ENCODE results near the gene GPR142.
"Not testable (repeated sequence)": the region's sequence is repeated elsewhere in the genome, so short reads cannot be mapped to it uniquely, and the experiment has no call there.

The GPR142 gene

GRCh38 chr17:74393346-74393942, 26.1 kb downstream of the GPR142 start:
- DNase-seq (ENCODE audit: low read depth in 2 of 2): no peak

GRCh38 chr17:74394275-74394950, 27.1 kb downstream of the GPR142 start:
- no peak for DNase-seq (ENCODE audit: low read depth in 2 of 2)

- DNase-seq (ENCODE audit: low read depth in 2 of 2): no peak
Observed at GRCh38 chr17:74394977-74395376, 27.7 kb downstream of the GPR142 start.

- DNase-seq (ENCODE audit: low read depth in 2 of 2): no peak
Observed at GRCh38 chr17:74396567-74396966, 29.3 kb downstream of the GPR142 start.

- no peak for DNase-seq (ENCODE audit: low read depth in 2 of 2)
Observed at GRCh38 chr17:74402048-74402447, 34.7 kb downstream of the GPR142 start.

- DNase-seq (ENCODE audit: low read depth in 2 of 2): no peak
Observed at GRCh38 chr17:74403512-74404137, 36.3 kb downstream of the GPR142 start.

- DNase-seq (ENCODE audit: low read depth in 2 of 2): no peak
Observed at GRCh38 chr17:74404218-74404617, 36.9 kb downstream of the GPR142 start.

GRCh38 chr17:74404789-74405188, 37.5 kb downstream of the GPR142 start:
- DNase-seq (ENCODE audit: low read depth in 2 of 2): no peak

GRCh38 chr17:74405311-74405710, 38.0 kb downstream of the GPR142 start:
- DNase-seq (ENCODE audit: low read depth in 2 of 2): not testable (repeated sequence)

- no peak for DNase-seq (ENCODE audit: low read depth in 2 of 2)
Observed at GRCh38 chr17:74407384-74407783, 40.1 kb downstream of the GPR142 start.

- no peak for DNase-seq (ENCODE audit: low read depth in 2 of 2)
Observed at GRCh38 chr17:74408262-74408661, 41.0 kb downstream of the GPR142 start.

- DNase-seq (ENCODE audit: low read depth in 2 of 2): no peak
Observed at GRCh38 chr17:74408815-74409214, 41.5 kb downstream of the GPR142 start.

- DNase-seq (ENCODE audit: low read depth in 2 of 2): no peak
Observed at GRCh38 chr17:74410001-74410443, 42.7 kb downstream of the GPR142 start.

GRCh38 chr17:74412581-74412980, 45.3 kb downstream of the GPR142 start:
- DNase-seq (ENCODE audit: low read depth in 2 of 2): no peak

GRCh38 chr17:74413491-74413890, 46.2 kb downstream of the GPR142 start:
- no peak for DNase-seq (ENCODE audit: low read depth in 2 of 2)

- DNase-seq (ENCODE audit: low read depth in 2 of 2): no peak
Observed at GRCh38 chr17:74414510-74414909, 47.2 kb downstream of the GPR142 start.

- DNase-seq (ENCODE audit: low read depth in 2 of 2): no peak
Observed at GRCh38 chr17:74415608-74416396, 48.5 kb downstream of the GPR142 start.

GRCh38 chr17:74417178-74418045, 50.1 kb downstream of the GPR142 start:
- DNase-seq (ENCODE audit: low read depth in 2 of 2): no peak

GRCh38 chr17:74419928-74420411, 52.7 kb downstream of the GPR142 start:
- no peak for DNase-seq (ENCODE audit: low read depth in 2 of 2)
